Fibroblast of skin of right biceps (primary cell): ENCODE measurements around the gene RNF19B.

Source experiments
- DNase-seq: peaks from one replicate; pipeline ENCODE4 v3.0.0-alpha.2; 2013

Gene RNF19B

DNA sequence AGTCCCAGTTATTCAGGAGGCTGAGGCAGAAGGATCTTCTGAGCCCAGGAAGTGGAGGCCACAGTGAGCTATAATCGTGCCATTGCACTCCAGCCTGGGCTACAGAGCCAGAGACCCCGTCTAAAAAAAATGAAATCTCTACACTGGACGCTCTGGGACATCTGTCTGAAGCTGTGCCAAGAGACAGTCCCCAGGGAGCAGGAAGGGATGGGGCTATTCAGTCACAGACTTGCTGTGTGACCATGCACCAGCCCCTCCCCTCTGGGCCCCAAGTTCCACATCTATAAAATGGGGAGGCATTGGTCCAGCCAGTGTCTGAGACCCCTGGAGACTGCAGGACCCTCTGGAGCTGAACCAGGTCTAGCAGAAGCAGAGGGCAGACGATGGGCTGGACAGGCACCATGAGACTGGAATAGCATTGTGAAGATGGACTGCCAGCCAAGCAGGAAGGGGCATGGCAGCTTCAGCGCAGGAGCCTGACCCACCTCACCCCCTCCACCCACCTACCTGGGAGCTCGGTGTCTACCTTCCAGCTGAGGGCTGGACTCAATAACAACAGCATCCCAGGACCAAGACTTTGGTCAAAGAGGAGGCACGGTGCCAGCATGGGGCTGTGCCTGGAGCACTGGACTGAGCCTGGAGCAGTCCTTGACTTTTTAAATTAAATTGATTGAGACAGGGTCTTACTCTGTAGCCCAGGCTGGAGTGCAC, 64.9 kb downstream of the RNF19B start:
- no peak for DNase-seq

GRCh38 chr1:32898958-32899357, 65.7 kb downstream of the RNF19B start:
- no peak for DNase-seq

DNA sequence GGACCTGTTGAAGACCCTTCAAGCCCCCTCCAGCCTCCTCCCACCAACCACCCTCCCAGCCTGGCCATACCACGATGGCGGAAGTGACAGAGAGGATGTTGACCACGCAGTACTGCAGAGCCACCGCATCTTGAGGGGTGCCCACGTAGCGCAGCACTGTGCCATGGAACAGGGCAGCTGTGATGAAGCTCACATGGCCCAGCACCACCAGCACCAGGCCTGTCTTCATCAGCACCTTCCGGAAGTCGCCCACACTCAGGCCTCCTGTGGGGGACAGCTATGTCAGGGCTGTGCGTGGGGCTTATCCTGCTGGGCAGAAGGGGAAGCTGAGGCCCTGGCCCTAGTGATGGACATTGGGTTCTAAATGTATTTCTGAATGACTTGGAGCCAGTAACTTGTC, 66.6 kb downstream of the RNF19B start:
- DNase-seq: no peak

- no peak for DNase-seq
Measured at GRCh38 chr1:32897082-32898049, 67.2 kb downstream of the RNF19B start.

- DNase-seq: no peak
Measured at GRCh38 chr1:32896451-32896850, 68.2 kb downstream of the RNF19B start.

- DNase-seq: no peak
Measured at GRCh38 chr1:32895325-32896215, 69.0 kb downstream of the RNF19B start.

DNA sequence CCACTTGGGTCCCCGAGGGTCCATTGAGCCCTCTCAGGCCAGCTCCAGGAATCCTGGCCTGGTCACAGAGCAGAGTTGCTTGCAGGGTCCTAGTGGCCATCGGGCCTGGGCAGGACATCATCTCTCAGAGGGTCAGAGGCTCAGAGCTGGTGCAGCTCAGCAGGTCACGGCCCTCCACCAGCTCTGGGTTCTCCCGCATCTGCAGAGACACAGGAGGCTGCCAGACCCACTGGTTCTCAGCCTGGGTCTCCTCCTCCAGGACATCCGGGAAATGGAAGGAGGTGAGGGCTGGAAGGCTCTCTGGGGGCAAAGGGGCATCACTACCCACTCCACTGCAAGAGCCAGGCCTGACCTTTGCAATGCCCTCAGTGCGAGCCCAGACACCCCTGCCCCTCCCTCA, 69.9 kb downstream of the RNF19B start:
- DNase-seq: no peak

GRCh38 chr1:32894019-32894600, 70.5 kb downstream of the RNF19B start:
- DNase-seq: no peak

- DNase-seq: peak; percentile 34
Measured at GRCh38 chr1:32893198-32894018, 71.2 kb downstream of the RNF19B start.

DNA sequence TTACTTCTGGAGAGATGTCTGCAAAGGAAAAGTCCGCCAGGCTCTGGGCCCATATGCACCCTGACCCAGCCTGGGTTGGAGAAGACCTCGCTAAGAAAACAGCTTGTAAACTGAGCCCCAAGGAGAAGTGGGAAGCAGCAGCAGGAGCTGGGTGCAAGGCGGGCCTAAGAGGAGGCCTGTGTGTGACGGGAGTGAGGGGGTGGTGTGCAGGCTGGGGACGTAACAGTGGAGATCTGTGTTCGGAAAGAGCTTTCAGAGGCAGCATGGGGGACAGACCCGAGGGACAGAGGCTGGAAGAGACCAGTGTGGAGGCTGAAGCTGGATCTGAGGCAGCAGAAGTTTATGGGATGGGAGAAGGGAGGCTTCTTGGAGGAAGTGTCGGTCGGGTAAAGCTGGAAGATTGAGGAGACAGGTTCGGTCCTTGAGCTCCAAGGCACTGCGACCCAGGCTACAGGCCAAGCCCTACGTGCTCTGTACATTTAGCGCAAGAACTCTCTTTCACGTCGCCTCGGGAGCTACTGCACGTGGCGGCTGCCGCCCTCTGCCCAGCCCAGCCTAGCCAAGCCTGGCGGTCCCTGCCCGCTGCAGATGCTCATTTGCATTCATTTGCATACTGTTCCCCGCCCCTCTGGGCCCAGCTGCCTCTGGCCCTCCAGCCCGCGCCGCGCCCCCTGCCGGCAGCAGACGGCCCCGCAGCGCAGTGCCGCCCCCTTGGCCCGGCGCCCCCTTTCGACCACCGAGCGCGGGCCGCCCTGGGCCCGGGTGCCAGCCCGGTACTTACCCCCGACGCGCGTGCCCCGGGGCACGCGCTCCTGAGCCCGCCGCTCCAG, 72.0 kb downstream of the RNF19B start:
- peak; percentile 43 for DNase-seq

GRCh38 chr1:32891630-32892029, 73.0 kb downstream of the RNF19B start:
- no peak for DNase-seq

- no peak for DNase-seq
Measured at GRCh38 chr1:32891241-32891570, 73.4 kb downstream of the RNF19B start.

- no peak for DNase-seq
Measured at GRCh38 chr1:32890516-32891240, 73.9 kb downstream of the RNF19B start.

DNA sequence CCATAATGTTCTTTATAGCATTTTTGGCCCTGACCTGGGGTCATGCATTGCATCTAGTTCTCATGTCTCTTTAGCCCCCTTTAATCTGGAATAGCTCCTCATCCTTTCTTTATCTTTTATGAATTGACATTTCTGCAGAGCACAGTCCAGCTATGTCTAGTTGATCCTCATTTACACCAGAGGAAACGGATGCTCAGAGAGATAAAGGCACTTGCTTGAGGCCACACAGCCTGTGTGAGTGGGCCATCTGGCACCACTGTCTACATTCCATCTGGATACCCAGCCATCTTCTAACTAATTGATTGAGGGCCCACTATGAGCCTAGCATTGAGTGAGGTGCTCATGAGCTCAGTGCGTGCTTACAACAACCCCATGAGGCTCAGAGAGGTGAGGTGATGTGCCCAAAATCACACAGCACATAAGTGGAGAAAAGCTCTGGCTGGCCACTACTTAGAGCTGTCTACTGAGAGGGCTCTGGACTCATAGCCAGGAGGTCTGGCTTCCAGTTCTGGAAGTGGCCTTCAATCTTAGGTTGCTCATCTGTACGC, 74.8 kb downstream of the RNF19B start:
- no peak for DNase-seq

GRCh38 chr1:32888677-32889420, 75.8 kb downstream of the RNF19B start:
- no peak for DNase-seq

GRCh38 chr1:32888134-32888533, 76.5 kb downstream of the RNF19B start:
- DNase-seq: no peak

DNA sequence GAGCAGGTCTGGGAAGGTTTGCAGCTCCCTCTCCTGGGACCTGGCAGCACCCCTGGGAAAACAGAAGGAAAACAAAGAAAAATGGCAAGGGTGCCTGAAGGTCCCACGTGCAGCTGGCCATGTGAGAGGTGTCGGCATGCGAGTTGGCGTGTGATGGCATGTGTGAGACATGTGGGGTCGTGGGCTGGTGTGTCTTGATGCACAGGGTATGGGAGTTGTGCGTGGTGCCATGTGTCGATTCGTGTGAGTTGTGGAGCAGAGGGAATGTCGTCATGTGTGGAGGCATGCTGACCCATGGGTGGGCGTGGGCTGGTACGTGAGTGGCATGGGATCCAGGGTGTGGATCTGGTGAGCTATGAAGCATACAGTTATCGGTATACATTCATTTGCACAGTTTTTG, 77.0 kb downstream of the RNF19B start:
- no peak for DNase-seq

- DNase-seq: no peak
Measured at GRCh38 chr1:32886828-32887414, 77.7 kb downstream of the RNF19B start.
